GM12801 (cell line): Measurements from ENCODE around the gene PLXND1.

Experiments used
- TF ChIP-seq, protein P1 (sequence below): IDR thresholded peaks from one replicate; pipeline ENCODE4 v1.5.1; 2011; ENCODE audit warnings: control low read depth; ENCODE audit not compliant: insufficient read length; ENCODE audit errors: extremely low read depth

PLXND1 gene

DNA sequence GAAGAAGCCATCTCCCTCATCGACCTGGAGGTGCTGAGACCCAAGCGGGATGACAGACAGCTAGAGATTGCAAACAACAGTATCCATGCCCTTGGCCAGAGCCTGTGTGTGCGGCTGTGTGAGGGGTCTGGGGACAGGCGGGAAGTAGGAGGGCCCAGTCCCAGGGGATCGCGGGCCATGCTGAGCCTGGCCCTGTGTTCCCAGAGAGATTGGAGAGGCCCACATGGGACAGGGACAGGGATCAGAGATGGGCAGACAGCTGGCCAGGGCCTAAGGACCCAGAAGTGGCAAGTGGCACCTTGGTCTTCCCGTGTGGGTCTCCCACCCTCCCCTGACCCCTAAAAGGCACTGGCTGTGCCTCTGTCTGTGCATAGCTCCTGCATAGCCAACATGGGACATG, 89.0 kb downstream of the PLXND1 start:
- TF ChIP-seq, protein P1, sequence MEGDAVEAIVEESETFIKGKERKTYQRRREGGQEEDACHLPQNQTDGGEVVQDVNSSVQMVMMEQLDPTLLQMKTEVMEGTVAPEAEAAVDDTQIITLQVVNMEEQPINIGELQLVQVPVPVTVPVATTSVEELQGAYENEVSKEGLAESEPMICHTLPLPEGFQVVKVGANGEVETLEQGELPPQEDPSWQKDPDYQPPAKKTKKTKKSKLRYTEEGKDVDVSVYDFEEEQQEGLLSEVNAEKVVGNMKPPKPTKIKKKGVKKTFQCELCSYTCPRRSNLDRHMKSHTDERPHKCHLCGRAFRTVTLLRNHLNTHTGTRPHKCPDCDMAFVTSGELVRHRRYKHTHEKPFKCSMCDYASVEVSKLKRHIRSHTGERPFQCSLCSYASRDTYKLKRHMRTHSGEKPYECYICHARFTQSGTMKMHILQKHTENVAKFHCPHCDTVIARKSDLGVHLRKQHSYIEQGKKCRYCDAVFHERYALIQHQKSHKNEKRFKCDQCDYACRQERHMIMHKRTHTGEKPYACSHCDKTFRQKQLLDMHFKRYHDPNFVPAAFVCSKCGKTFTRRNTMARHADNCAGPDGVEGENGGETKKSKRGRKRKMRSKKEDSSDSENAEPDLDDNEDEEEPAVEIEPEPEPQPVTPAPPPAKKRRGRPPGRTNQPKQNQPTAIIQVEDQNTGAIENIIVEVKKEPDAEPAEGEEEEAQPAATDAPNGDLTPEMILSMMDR, result no peak

DNA sequence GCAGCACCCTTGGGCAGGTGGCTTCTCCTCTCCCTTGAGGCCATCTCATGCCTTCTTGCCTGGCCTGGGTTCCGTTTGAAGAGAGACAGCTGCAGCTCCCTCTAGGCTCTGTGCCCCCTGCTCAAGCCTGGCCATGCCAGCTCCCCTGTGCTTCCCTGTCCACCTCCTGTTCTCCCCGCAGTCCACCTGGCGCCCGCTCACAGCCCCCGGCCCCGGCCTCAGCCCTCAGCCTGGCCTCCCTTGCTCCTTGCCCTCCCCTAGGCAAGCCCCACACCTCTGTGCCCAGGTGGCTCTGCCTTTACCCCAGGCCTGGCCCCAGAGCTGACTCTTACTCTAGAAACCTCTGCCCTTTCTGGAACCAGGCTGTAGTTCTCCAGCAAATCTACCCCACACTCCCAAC, 91.9 kb downstream of the PLXND1 start:
- TF ChIP-seq, protein P1, result no peak

DNA sequence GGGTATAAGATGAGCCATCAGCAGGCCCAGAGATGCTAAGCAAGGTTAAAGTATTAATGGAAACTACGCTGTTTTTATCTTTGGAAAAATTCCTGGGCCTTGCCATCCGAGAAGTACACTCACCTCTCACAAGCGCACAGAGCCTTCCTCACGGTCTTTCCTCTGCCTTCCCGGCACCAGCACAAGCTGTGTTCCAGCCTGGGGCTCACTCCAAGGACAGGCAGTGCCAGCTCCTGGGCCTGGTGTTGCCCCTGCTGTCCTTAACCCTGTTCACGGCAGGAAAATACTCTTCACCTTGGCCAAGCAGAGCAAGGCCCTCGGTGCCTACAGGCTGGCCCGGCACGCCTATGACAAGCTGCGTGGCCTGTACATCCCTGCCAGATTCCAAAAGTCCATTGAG, 92.4 kb downstream of the PLXND1 start:
- TF ChIP-seq, protein P1, result no peak

DNA sequence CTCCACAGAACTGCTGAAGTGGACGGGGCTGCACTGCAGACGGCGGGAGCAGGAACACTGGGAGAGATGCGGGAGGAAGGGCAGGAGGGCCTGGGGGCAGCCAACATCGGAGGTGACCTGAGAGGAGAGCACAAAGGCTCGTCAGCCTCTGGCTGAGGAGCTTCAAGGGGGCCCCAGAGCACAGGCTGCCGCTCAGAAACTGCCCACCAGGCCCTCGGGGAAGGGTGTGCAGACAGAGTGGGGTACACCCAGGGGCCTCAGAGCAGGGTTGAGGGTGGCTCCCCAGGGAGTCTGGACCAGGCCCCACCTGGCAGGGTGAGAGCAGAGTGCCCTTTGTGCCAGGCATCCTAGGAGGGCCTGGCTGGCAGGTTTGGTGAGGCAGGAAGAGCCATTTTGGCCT, 92.8 kb downstream of the PLXND1 start:
- TF ChIP-seq, protein P1, result no peak

DNA sequence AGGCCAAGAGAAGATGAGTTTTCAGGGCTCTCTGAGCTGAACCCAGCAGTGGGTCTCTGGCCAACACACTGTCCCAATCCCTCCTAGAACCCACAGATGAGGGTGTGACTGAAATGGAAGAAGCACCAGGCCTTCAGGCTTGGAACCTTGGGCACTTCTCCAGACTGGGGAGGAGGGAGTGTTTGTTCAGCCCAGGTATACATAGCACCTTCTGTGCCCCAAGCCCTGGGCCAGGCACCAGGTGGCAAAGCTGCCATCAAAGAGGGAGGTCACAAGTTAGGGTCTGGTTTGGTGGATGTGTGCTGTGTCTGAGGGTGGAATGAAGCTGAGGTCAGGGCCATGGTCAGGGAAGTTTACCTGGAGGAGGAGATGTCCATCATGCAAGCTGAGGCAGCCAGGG, 93.9 kb downstream of the PLXND1 start:
- TF ChIP-seq, protein P1, result no peak

DNA sequence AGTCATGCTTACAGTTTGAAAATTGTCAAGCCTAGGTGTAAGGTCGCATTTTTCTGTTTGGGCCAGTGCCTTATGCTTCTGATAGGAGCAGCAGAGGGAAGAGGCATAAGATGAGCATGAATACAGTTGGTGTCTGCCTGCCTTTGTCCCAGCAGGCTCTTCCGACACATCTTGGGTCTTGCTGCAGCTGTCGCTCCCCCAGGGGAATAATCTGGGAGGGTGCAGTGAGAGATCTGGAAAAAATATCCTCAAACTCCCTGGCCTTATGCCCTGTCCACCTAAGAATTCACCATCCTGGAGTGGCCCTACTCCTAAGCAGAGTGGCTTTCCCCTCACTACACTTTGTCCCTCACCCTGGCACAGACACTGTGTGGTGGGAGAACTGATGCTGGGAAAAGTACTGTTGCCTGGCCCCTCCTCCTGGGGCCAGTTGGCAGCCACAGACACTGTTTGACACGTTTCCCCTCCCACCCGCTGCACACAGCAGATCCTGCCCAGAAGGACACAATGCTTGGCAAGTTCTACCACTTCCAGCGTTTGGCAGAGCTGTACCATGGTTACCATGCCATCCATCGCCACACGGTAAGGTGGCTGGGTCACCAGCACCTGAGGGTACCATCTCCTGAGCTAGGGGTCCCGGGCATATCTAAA, 99.2 kb downstream of the PLXND1 start:
- TF ChIP-seq, protein P1, result no peak

DNA sequence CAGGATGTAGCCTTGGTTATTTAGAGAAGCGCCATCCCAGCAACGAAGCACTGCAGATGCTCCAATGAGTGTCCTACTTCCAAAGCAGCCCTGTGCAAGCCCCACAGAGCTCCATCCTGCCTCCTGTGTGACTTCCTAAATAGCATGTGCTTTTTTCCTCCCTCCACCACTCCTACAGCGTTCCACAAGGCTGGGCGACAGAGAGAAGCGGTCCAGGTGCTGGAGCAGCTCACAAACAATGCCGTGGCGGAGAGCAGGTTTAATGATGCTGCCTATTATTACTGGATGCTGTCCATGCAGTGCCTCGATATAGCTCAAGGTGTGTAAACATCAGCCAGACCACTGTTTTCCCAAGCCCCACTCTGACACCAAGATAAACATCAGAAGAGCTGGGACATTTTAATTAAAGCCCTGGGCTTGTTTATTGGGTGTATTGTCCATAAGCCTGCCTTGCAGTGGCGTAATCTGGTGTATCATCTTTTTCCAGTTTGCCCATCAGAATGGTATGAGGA, 100.2 kb downstream of the PLXND1 start:
- TF ChIP-seq, protein P1, result no peak
